Measurements from ENCODE around the gene GSN. TPM values are rescaled to one million over a fixed set of nuclear protein-coding genes. Genes with fewer than 3 reads are reported as not detected.

The GSN gene
- 100 to 1,000 TPM; 404 to 854 TPM for total RNA-seq
- long read RNA-seq, transcript GSN-204 (17 exons, 2,657 nt) = major isoform, 675 of 2,010 reads
- long read RNA-seq, partial matches to known transcripts = 760 of 2,010 reads
- long read RNA-seq, other reads (novel, unspliced or antisense) = 572 of 2,010 reads

GRCh38 chr9:121267689-121268597, at the start of gene GSN:
TSS of gene GSN (plus strand) at chr9:121268162. CDS start at chr9:121301972, 33,810 bp downstream.
- peak; percentile 85 for ATAC-seq
- DNase-seq = peak; percentile 85 to 89
- intact Hi-C loops (cut with DNase I, micrococcal nuclease) = no loop called here

GRCh38 chr9:121218357-121219027, 49.5 kb upstream of the GSN start:
- ATAC-seq (no peak), DNase-seq (no peak)
- intact Hi-C loops (cut with DNase I, micrococcal nuclease) = loop anchor here in 1 of 2 donors (5.0 kb wide), 1 partner anchor 179 kb away; no protein-coding TSS in a partner anchor

GRCh38 chr9:121219530-121219929, 48.4 kb upstream of the GSN start:
- intact Hi-C loops (cut with DNase I, micrococcal nuclease) = loop anchor here in 1 of 2 donors (5.0 kb wide), 1 partner anchor 178 kb away; no protein-coding TSS in a partner anchor
- ATAC-seq (no peak), DNase-seq (no peak)

GRCh38 chr9:121220996-121221663, 46.8 kb upstream of the GSN start:
- ATAC-seq (no peak), DNase-seq (no peak)
- intact Hi-C loops (cut with DNase I, micrococcal nuclease) = no loop called here

- intact Hi-C loops (cut with DNase I, micrococcal nuclease) = no loop called here
- ATAC-seq (no peak), DNase-seq (no peak)
Observed at GRCh38 chr9:121221664-121222055, 46.3 kb upstream of the GSN start.

- intact Hi-C loops (cut with DNase I, micrococcal nuclease) = no loop called here
- ATAC-seq = peak; percentile 41
Observed at GRCh38 chr9:121222524-121223171, 45.3 kb upstream of the GSN start.

GRCh38 chr9:121225240-121225639, 42.7 kb upstream of the GSN start:
- intact Hi-C loops (cut with DNase I, micrococcal nuclease) = no loop called here
- ATAC-seq (no peak), DNase-seq (no peak)

More at GRCh38 chr9:121222524-121223171, 45.3 kb upstream of the GSN start:
- no peak for DNase-seq

GRCh38 chr9:121226175-121226574, 41.8 kb upstream of the GSN start:
- intact Hi-C loops (cut with DNase I, micrococcal nuclease) = no loop called here
- ATAC-seq (no peak), DNase-seq (no peak)

GRCh38 chr9:121227862-121228261, 40.1 kb upstream of the GSN start:
- DNase-seq = no peak
- no peak for ATAC-seq
- intact Hi-C loops (cut with DNase I, micrococcal nuclease) = no loop called here

GRCh38 chr9:121230256-121230655, 37.7 kb upstream of the GSN start:
- intact Hi-C loops (cut with DNase I, micrococcal nuclease) = no loop called here
- ATAC-seq (no peak), DNase-seq (no peak)

GRCh38 chr9:121232251-121232650, 35.7 kb upstream of the GSN start:
- intact Hi-C loops (cut with DNase I, micrococcal nuclease) = no loop called here
- DNase-seq = no peak
- ATAC-seq = no peak

- ATAC-seq (no peak), DNase-seq (no peak)
- intact Hi-C loops (cut with DNase I, micrococcal nuclease) = no loop called here
Observed at GRCh38 chr9:121233906-121234831, 33.8 kb upstream of the GSN start.

- intact Hi-C loops (cut with DNase I, micrococcal nuclease) = no loop called here
- no peak for DNase-seq
- ATAC-seq = no peak
Observed at GRCh38 chr9:121234832-121235161, 33.2 kb upstream of the GSN start.

- DNase-seq = no peak
- intact Hi-C loops (cut with DNase I, micrococcal nuclease) = no loop called here
- no peak for ATAC-seq
Observed at GRCh38 chr9:121235512-121235911, 32.5 kb upstream of the GSN start.

- intact Hi-C loops (cut with DNase I, micrococcal nuclease) = no loop called here
- DNase-seq (no peak), ATAC-seq (no peak)
Observed at GRCh38 chr9:121237916-121238315, 30.0 kb upstream of the GSN start.

GRCh38 chr9:121239071-121239470, 28.9 kb upstream of the GSN start:
- DNase-seq = no peak
- intact Hi-C loops (cut with DNase I, micrococcal nuclease) = no loop called here
- no peak for ATAC-seq

- intact Hi-C loops (cut with DNase I, micrococcal nuclease) = no loop called here
- no peak for ATAC-seq
- DNase-seq = no peak
Observed at GRCh38 chr9:121239851-121240250, 28.1 kb upstream of the GSN start.
